ENCODE results near the gene TF. TPM values are rescaled to one million over a fixed set of nuclear protein-coding genes. Genes with fewer than 3 reads are reported as not detected.

TF gene
- 0.39 TPM for polyA plus RNA-seq (2013, experiment 1 of 4)
- polyA plus RNA-seq (2013, experiment 2 of 4), result 0.69 TPM
- polyA plus RNA-seq (2013, experiment 3 of 4), result 1.1 TPM
- 0.57 TPM for polyA plus RNA-seq (2013, experiment 4 of 4)

DNA sequence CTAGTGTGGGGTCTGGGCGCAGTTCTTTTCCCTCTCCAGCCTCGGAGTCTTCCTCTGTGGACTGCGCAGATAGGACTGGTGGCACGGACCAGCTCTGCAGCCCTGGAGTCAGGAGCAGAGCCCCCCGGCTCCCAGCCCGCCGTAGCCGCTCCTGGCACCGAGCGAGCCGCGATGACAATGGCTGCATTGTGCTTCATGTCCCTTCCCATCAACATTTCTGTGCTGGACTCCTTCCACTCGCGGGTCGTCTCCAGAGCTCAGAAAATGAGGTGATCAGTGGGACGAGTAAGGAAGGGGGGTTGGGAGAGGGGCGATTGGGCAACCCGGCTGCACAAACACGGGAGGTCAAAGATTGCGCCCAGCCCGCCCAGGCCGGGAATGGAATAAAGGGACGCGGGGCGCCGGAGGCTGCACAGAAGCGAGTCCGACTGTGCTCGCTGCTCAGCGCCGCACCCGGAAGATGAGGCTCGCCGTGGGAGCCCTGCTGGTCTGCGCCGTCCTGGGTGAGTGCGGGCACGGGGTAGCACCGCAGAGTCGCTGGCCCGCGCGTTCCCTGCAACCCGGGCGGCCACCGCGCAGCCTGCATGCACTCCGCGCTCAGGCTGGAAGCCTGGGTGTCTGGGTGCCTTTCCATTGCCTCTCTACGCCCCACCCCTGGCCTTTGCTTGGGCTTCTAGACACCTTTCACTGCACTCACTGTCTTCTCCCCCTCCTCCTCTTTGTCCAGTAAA lies at the start of gene TF:
TF (plus strand) TSS at position 413 of the 731 bp plus-strand sequence; CDS start at position 461, 48 bp downstream.
- Histone ChIP-seq H3K27me3 (ENCODE audit: control insufficient read depth, insufficient read depth, low read length, poor library complexity, severe bottlenecking) (peaks cover 28% of the 10 kb centered on the region), H3K27ac (ENCODE audit: insufficient read depth, low read depth, low read length, poor library complexity, severe bottlenecking) (no peak within 1 kb of the TSS), H3K36me3 (ENCODE audit: control insufficient read depth, insufficient read depth, low read length) (no peaks in the 10 kb centered on the region), H3K4me1 (ENCODE audit: control insufficient read depth, insufficient read depth, low read length) (no peaks in the 10 kb centered on the region), H3K4me3 (ENCODE audit: insufficient read depth, low read depth, low read length) (peak within 1 kb of the TSS; percentile 16), H3K9me3 (ENCODE audit: control insufficient read depth, low read length) (no peaks in the 10 kb centered on the region)
- WGBS, 2 experiments, result 49 to 54% methylated on average over 50 of the region's 50 CpGs

DNA sequence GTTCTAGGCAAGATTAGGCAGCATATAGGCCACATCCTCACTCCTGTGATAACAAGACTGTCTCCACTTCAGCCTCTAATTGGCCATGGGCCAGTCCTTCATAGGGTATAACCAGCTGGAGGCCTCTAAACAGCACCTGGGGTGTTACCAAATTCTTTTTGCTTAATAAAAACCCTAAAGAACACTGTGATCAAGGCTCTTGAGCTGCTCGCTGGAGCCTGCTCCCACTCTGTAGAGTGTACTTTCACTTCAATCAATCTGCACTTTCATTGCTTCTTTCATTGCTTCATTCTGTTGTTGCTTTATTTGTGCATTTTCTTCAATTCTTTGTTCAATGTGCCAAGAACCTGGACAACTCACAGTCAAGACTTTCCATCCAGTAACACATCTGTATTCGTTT lies 48.2 kb upstream of the TF start:
- Histone ChIP-seq H3K4me1 (ENCODE audit: control insufficient read depth, insufficient read depth, low read length) (no peaks in the 10 kb centered on the region), H3K4me3 (ENCODE audit: insufficient read depth, low read depth, low read length) (no peak overlapping the region), H3K27ac (ENCODE audit: insufficient read depth, low read depth, low read length, poor library complexity, severe bottlenecking) (no peak overlapping the region), H3K27me3 (ENCODE audit: control insufficient read depth, insufficient read depth, low read length, poor library complexity, severe bottlenecking) (no peaks in the 10 kb centered on the region), H3K9me3 (ENCODE audit: control insufficient read depth, low read length) (no peaks in the 10 kb centered on the region), H3K36me3 (ENCODE audit: control insufficient read depth, insufficient read depth, low read length) (no peaks in the 10 kb centered on the region)
- WGBS, 2 experiments, result 87 to 88% methylated on average over 2 of the region's 2 CpGs

DNA sequence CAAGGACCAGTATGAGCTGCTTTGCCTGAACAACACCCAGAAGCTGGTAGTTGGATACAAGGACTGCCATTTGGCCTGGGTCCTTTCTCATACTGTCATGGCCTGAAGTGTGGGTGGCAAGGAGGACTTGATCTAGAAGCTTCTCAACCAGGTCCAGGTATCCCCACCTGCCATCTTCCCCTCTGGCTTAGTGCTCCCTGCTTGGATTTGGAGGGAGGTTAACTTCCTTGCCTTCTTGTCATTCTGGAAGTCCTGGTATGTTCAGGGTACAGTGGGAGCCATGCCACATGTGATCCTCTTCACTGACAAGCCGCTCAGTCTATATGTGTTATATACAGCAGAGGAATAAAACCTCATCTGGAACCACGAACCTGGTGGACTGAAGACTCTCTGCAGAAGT lies 46.7 kb upstream of the TF start:
- Histone ChIP-seq H3K27me3 (ENCODE audit: control insufficient read depth, insufficient read depth, low read length, poor library complexity, severe bottlenecking) (no peaks in the 10 kb centered on the region), H3K4me1 (ENCODE audit: control insufficient read depth, insufficient read depth, low read length) (no peaks in the 10 kb centered on the region), H3K27ac (ENCODE audit: insufficient read depth, low read depth, low read length, poor library complexity, severe bottlenecking) (no peak overlapping the region), H3K4me3 (ENCODE audit: insufficient read depth, low read depth, low read length) (no peak overlapping the region), H3K9me3 (ENCODE audit: control insufficient read depth, low read length) (no peaks in the 10 kb centered on the region), H3K36me3 (ENCODE audit: control insufficient read depth, insufficient read depth, low read length) (no peaks in the 10 kb centered on the region)
- WGBS, 2 experiments, result 73 to 76% methylated on average over 2 of the region's 2 CpGs

DNA sequence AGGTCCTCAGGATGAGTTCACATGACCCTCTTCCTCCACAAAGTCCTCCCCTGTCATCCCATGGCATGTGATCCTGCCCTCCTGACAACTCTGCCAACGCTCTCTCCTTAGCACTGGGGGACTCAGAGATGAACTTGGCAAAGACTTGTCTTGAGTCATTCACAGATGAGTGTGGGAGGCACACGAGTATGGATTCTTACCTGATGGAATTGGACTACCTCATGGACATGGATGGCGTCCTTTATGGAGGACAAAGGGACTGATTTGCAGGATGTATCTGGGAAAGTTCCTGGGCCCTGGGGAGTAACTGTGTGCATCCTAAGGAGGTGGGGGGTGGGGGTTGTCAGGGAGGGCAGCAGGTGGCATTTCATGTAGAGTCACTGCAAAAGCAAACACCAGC lies 46.3 kb upstream of the TF start:
- no peak overlapping the region for H3K4me3 ChIP-seq (ENCODE audit: insufficient read depth, low read depth, low read length)
- no peaks in the 10 kb centered on the region for H3K36me3 ChIP-seq (ENCODE audit: control insufficient read depth, insufficient read depth, low read length)
- WGBS, 2 experiments, result 87 to 92% methylated on average over 3 of the region's 3 CpGs
- H3K27me3 ChIP-seq (ENCODE audit: control insufficient read depth, insufficient read depth, low read length, poor library complexity, severe bottlenecking), result no peaks in the 10 kb centered on the region
- no peak overlapping the region for H3K27ac ChIP-seq (ENCODE audit: insufficient read depth, low read depth, low read length, poor library complexity, severe bottlenecking)
- H3K9me3 ChIP-seq (ENCODE audit: control insufficient read depth, low read length), result no peaks in the 10 kb centered on the region
- no peaks in the 10 kb centered on the region for H3K4me1 ChIP-seq (ENCODE audit: control insufficient read depth, insufficient read depth, low read length)

DNA sequence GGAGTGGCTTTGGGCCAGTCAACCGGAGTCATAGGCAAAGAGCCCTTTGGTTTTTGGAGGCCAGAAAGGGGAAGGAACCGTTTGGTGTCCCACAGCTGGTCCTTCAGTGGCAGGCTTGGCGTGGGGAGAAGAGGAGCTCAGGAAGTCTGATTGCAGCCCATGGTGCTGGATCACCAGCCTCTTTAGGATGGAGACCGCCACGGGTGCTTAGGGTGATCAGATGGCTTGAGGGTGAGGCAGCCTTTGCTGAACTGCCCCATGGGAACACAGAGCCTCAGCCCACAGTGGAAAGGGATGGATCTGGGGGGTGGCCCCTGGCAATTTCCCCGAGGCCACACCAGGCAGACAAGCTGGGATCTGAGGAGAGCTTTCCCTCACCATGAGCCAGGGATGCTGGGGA lies 45.8 kb upstream of the TF start:
- WGBS, 2 experiments, result 90 to 94% methylated on average over 6 of the region's 6 CpGs
- no peak overlapping the region for H3K27ac ChIP-seq (ENCODE audit: insufficient read depth, low read depth, low read length, poor library complexity, severe bottlenecking)

DNA sequence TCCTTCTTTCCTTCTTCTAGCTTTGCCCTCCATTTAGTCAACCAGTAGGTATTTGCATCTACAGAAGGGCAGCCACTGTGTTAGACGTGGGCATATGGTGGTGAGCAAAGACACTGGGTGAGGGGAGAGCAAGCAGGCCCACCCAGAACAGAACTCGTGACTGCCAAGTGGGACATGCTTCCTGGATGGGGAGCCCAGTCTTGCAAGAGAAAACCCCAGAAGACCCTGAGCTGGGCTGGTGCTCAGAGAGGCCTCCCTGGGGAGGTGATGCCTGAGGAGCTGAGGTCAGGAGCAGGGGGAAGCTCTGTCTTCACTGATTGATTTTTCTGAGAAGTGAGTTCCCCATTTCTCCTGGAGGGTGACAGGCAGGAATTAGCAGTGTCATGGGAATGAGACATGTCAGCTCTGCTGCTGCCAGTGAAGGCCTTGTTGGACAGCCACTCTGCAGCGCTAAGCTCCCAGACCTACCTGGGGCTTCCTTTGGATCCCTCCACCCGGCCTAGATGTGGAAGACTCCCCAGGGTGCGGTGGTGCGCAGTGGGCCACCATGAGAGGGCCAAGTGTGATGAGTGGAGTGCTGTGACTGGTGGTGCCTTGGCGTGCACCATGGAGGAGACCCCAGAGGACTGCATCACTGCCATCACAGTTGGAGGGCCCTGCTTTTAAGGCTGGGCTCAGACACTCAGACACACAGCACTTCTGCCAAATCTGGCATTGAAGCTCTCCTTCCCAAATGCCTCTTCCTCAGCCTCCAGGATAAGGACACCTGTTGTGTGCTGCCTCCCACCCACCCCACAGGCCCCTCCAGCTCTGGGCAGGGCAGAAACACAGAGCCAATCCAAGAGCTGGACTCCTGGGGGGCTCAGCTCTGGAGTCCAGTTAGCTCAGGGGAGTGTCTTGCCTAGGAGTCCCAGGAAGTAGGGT lies 44.5 kb upstream of the TF start:
- Histone ChIP-seq H3K4me1 (ENCODE audit: control insufficient read depth, insufficient read depth, low read length) (no peaks in the 10 kb centered on the region), H3K9me3 (ENCODE audit: control insufficient read depth, low read length) (no peaks in the 10 kb centered on the region), H3K4me3 (ENCODE audit: insufficient read depth, low read depth, low read length) (no peak overlapping the region), H3K27me3 (ENCODE audit: control insufficient read depth, insufficient read depth, low read length, poor library complexity, severe bottlenecking) (no peaks in the 10 kb centered on the region), H3K27ac (ENCODE audit: insufficient read depth, low read depth, low read length, poor library complexity, severe bottlenecking) (no peak overlapping the region), H3K36me3 (ENCODE audit: control insufficient read depth, insufficient read depth, low read length) (no peaks in the 10 kb centered on the region)
- WGBS, 2 experiments, result 92 to 93% methylated on average over 7 of the region's 7 CpGs

More for the DNA sequence above, 45.8 kb upstream of the TF start:
- H3K4me1 ChIP-seq (ENCODE audit: control insufficient read depth, insufficient read depth, low read length), result no peaks in the 10 kb centered on the region
- H3K36me3 ChIP-seq (ENCODE audit: control insufficient read depth, insufficient read depth, low read length), result no peaks in the 10 kb centered on the region
- no peaks in the 10 kb centered on the region for H3K27me3 ChIP-seq (ENCODE audit: control insufficient read depth, insufficient read depth, low read length, poor library complexity, severe bottlenecking)
- no peaks in the 10 kb centered on the region for H3K9me3 ChIP-seq (ENCODE audit: control insufficient read depth, low read length)
- H3K4me3 ChIP-seq (ENCODE audit: insufficient read depth, low read depth, low read length), result no peak overlapping the region

DNA sequence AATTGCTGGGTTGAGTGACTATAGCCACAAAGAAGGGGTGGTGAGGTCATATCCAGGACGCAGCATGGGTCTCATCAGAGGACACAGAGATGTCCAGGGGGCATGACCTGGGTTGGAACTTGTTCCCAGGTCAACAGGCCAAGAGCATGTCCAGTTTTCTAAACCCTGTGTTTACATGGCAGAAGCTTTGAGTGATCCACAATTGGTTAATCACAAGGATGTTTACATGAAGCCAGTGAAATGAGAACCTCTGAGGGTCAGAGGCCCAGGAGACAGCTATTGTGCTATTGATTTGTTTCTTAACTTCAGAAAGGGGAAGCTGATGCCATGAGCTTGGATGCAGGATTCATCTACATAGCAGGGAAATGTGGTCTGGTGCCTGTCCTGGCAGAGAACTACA lies 42.3 kb upstream of the TF start:
- WGBS, 2 experiments, result 78 to 81% methylated on average over 1 of the region's 1 CpG
- Histone ChIP-seq H3K9me3 (ENCODE audit: control insufficient read depth, low read length) (no peaks in the 10 kb centered on the region), H3K4me1 (ENCODE audit: control insufficient read depth, insufficient read depth, low read length) (no peaks in the 10 kb centered on the region), H3K27me3 (ENCODE audit: control insufficient read depth, insufficient read depth, low read length, poor library complexity, severe bottlenecking) (no peaks in the 10 kb centered on the region), H3K4me3 (ENCODE audit: insufficient read depth, low read depth, low read length) (no peak overlapping the region), H3K27ac (ENCODE audit: insufficient read depth, low read depth, low read length, poor library complexity, severe bottlenecking) (no peak overlapping the region), H3K36me3 (ENCODE audit: control insufficient read depth, insufficient read depth, low read length) (no peaks in the 10 kb centered on the region)

DNA sequence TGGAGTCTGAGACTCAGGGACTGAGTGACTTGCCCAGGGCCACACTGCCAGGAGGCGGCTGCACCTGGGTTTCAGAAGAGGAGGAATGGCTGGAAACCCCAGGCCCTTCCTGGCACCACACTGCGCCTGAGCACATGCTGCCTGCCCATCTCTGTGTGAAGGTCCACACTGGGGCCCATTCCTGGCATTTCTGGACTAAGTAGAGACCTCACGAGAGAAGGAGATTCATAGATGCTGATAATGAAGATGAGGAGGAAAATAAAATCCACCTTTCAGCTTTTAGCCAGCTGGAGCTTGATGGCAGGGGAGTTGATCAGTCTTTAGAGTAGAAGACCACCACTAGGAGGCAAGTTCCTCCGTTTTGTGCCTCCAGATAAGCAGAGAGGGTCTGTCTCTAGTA lies 40.2 kb upstream of the TF start:
- H3K27me3 ChIP-seq (ENCODE audit: control insufficient read depth, insufficient read depth, low read length, poor library complexity, severe bottlenecking), result peaks cover 5% of the 10 kb centered on the region
- no peaks in the 10 kb centered on the region for H3K4me1 ChIP-seq (ENCODE audit: control insufficient read depth, insufficient read depth, low read length)
- no peaks in the 10 kb centered on the region for H3K9me3 ChIP-seq (ENCODE audit: control insufficient read depth, low read length)
- H3K4me3 ChIP-seq (ENCODE audit: insufficient read depth, low read depth, low read length), result no peak overlapping the region
- 84 to 85% methylated on average over 4 of the region's 4 CpGs for WGBS, 2 experiments
- no peak overlapping the region for H3K27ac ChIP-seq (ENCODE audit: insufficient read depth, low read depth, low read length, poor library complexity, severe bottlenecking)
- H3K36me3 ChIP-seq (ENCODE audit: control insufficient read depth, insufficient read depth, low read length), result no peaks in the 10 kb centered on the region

DNA sequence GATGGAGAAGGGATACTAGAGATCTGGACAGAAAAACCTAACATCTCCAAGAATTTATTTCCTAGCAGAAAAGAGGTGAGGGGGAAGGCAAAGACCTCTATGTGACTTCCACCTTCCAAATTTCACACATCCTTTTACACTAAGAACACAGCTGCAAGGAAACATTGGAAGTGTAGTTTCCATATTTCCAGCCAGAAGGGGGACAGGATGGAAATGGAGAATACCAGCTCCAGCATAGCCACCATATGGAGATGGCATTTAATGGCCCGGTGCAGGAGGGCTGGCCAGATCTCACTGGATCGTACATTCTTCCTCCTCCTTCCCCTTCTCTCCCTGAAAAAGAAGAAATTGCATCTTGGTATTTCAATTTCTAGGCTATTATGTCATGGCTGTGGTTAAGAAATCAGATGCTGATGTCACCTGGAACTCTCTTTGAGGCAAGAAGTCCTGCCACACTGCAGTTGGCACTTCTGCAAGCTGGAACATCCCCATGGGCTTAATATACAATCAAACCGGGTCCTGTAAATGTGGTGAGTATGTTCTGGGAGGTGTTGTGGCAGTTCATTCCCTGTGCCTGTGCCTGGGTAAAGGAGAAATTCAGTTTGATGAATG lies 36.9 kb upstream of the TF start:
- no peak overlapping the region for H3K4me3 ChIP-seq (ENCODE audit: insufficient read depth, low read depth, low read length)
- H3K9me3 ChIP-seq (ENCODE audit: control insufficient read depth, low read length), result no peaks in the 10 kb centered on the region
- H3K36me3 ChIP-seq (ENCODE audit: control insufficient read depth, insufficient read depth, low read length), result no peaks in the 10 kb centered on the region
- WGBS, 2 experiments, result 91 to 95% methylated on average over 3 of the region's 3 CpGs
- H3K4me1 ChIP-seq (ENCODE audit: control insufficient read depth, insufficient read depth, low read length), result no peaks in the 10 kb centered on the region
- peaks cover 5% of the 10 kb centered on the region for H3K27me3 ChIP-seq (ENCODE audit: control insufficient read depth, insufficient read depth, low read length, poor library complexity, severe bottlenecking)
- H3K27ac ChIP-seq (ENCODE audit: insufficient read depth, low read depth, low read length, poor library complexity, severe bottlenecking), result no peak overlapping the region

DNA sequence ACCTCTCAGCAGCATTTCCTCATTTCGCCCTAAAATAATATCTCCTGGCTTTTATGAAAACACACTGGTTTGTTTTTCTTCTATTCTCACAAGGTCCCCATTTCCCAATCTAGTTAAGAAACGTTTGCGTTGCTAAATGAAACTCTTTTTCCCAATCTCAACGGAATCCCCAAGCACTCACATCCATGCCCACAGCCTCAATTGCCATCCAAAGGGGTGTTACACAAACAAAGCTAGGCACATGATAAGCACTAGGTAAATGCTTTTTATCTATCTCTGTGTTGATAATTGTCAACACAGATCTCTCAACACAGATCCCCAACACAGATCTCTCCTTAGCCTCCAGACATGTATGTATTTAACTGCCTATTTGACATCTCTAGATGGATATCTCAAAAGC lies 35.2 kb upstream of the TF start:
- H3K4me1 ChIP-seq (ENCODE audit: control insufficient read depth, insufficient read depth, low read length), result no peaks in the 10 kb centered on the region
- peaks cover 5% of the 10 kb centered on the region for H3K27me3 ChIP-seq (ENCODE audit: control insufficient read depth, insufficient read depth, low read length, poor library complexity, severe bottlenecking)
- no peaks in the 10 kb centered on the region for H3K9me3 ChIP-seq (ENCODE audit: control insufficient read depth, low read length)
- no peak overlapping the region for H3K4me3 ChIP-seq (ENCODE audit: insufficient read depth, low read depth, low read length)
- no peaks in the 10 kb centered on the region for H3K36me3 ChIP-seq (ENCODE audit: control insufficient read depth, insufficient read depth, low read length)
- H3K27ac ChIP-seq (ENCODE audit: insufficient read depth, low read depth, low read length, poor library complexity, severe bottlenecking), result no peak overlapping the region
- 82 to 91% methylated on average over 4 of the region's 4 CpGs for WGBS, 2 experiments
